Measurements from ENCODE around the gene UNKL. TPM values are rescaled to one million over a fixed set of nuclear protein-coding genes. Genes with fewer than 3 reads are reported as not detected.
A peak's percentile ranks its signal among the peaks of the same experiment; 100 is the strongest.

Gene UNKL
- total and polyA plus RNA-seq, 8 donors = 4.4 to 22.1 (median 10.2) TPM

- intact Hi-C loops (cut with DNase I) = no loop called here
- FAIRE-seq = no peak
- Histone ChIP-seq H3K9me3 (no peaks in the 10 kb centered on the region), H3K4me1 (peaks cover 8 to 16% (median 15%) of the 10 kb centered on the region in 3 donors), H3K27me3 (no peaks in the 10 kb centered on the region), H3K27ac (no peak overlapping the region), H3K36me3 (peaks cover 9 to 62% (median 33%) of the 10 kb centered on the region in 3 donors), H3K4me3 (no peak overlapping the region)
- no peak for TF ChIP-seq CTCF (IDR thresholded peaks at IDR 0.05)
- peak in 1 of 6 donors; percentile 60 for DNase-seq
- 85 to 88% methylated on average over 46 of the region's 46 CpGs for WGBS, 2 donors
- ATAC-seq = no peak
Measured at GRCh38 chr16:1315081-1316032, 99.1 kb downstream of the UNKL start.

- 87 to 89% methylated on average over 28 of the region's 28 CpGs for WGBS, 2 donors
- Histone ChIP-seq H3K9me3 (no peaks in the 10 kb centered on the region), H3K4me3 (no peak overlapping the region), H3K4me1 (peaks cover 8 to 16% (median 15%) of the 10 kb centered on the region in 3 donors), H3K36me3 (peaks cover 4 to 54% (median 31%) of the 10 kb centered on the region in 3 donors), H3K27me3 (no peaks in the 10 kb centered on the region), H3K27ac (no peak overlapping the region)
- ATAC-seq (no peak), DNase-seq (peak in 1 of 6 donors; percentile 62), FAIRE-seq (no peak)
- intact Hi-C loops (cut with DNase I) = no loop called here
- no peak for TF ChIP-seq CTCF (IDR thresholded peaks at IDR 0.05)
Measured at GRCh38 chr16:1314399-1315068, 100.0 kb downstream of the UNKL start.

- Histone ChIP-seq H3K27me3 (no peaks in the 10 kb centered on the region), H3K27ac (no peak overlapping the region), H3K4me1 (peaks cover 8 to 16% (median 15%) of the 10 kb centered on the region in 3 donors), H3K4me3 (no peak overlapping the region), H3K9me3 (no peaks in the 10 kb centered on the region), H3K36me3 (peaks cover 4 to 47% (median 31%) of the 10 kb centered on the region in 3 donors)
- FAIRE-seq = no peak
- 90% methylated on average over 38 of the region's 38 CpGs for WGBS, 2 donors
- no peak for ATAC-seq
- intact Hi-C loops (cut with DNase I) = no loop called here
- peak in 1 of 6 donors; percentile 79 for DNase-seq
- TF ChIP-seq CTCF (IDR thresholded peaks at IDR 0.05) = no peak
Measured at GRCh38 chr16:1313721-1314369, 100.7 kb downstream of the UNKL start.

Other genes with a start within 250 kb of the UNKL start
- under 1 TPM in 1 of 6 donors, not detected in 5; 0.26 TPM for gene TPSG1, start 189.4 kb downstream of the UNKL start, total RNA-seq
- under 1 TPM in 1 of 2 donors, not detected in 1; 0.12 TPM for gene TPSG1, start 189.4 kb downstream of the UNKL start, polyA plus RNA-seq
- gene TPSB2, start 184.5 kb downstream of the UNKL start, total RNA-seq = 1 to 10 TPM in 5 of 6 donors, under 1 TPM in 1; 0.69 to 9.9 (median 4.8) TPM
- 10 to 100 TPM in 1 of 2 donors, 1 to 10 TPM in 1; 2.4 to 12.2 TPM for gene TPSB2, start 184.5 kb downstream of the UNKL start, polyA plus RNA-seq
- 10 to 100 TPM in 1 of 6 donors, 1 to 10 TPM in 5; 1.1 to 17.0 (median 4.9) TPM for gene TPSAB1, start 174.0 kb downstream of the UNKL start, total RNA-seq
- 10 to 100 TPM in 1 of 2 donors, 1 to 10 TPM in 1; 1.3 to 14.5 TPM for gene TPSAB1, start 174.0 kb downstream of the UNKL start, polyA plus RNA-seq
- gene TPSD1, start 158.6 kb downstream of the UNKL start, total RNA-seq = under 1 TPM in 1 of 6 donors, not detected in 5; 0.61 TPM
- under 1 TPM; 0.19 to 0.26 TPM for gene TPSD1, start 158.6 kb downstream of the UNKL start, polyA plus RNA-seq
- gene UBE2I, start 105.1 kb downstream of the UNKL start, total RNA-seq = 10 to 100 TPM; 30.0 to 57.9 (median 36.1) TPM
- 10 to 100 TPM; 35.3 to 42.0 TPM for gene UBE2I, start 105.1 kb downstream of the UNKL start, polyA plus RNA-seq
- 10 to 100 TPM in 3 of 6 donors, 1 to 10 TPM in 3; 2.1 to 13.1 (median 9.4) TPM for gene BAIAP3, start 81.1 kb downstream of the UNKL start, total RNA-seq
- gene BAIAP3, start 81.1 kb downstream of the UNKL start, polyA plus RNA-seq = 100 to 1,000 TPM in 1 of 2 donors, 10 to 100 TPM in 1; 47.4 to 110 TPM
- 10 to 100 TPM; 22.2 to 32.3 (median 29.4) TPM for gene TSR3, start 62.8 kb downstream of the UNKL start, total RNA-seq
- 10 to 100 TPM; 34.1 to 40.9 TPM for gene TSR3, start 62.8 kb downstream of the UNKL start, polyA plus RNA-seq
- gene GNPTG, start 62.8 kb downstream of the UNKL start, total RNA-seq = 10 to 100 TPM; 28.0 to 51.5 (median 36.2) TPM
- 10 to 100 TPM; 58.2 to 75.3 TPM for gene GNPTG, start 62.8 kb downstream of the UNKL start, polyA plus RNA-seq
- 1 to 10 TPM; 2.2 to 4.7 (median 4.3) TPM for gene UQCC4, start 6.0 kb upstream of the UNKL start, total RNA-seq
- gene UQCC4, start 6.0 kb upstream of the UNKL start, polyA plus RNA-seq = 10 to 100 TPM in 1 of 2 donors, 1 to 10 TPM in 1; 8.3 to 14.4 TPM
- under 1 TPM in 2 of 6 donors, not detected in 4; 0.16 to 0.23 TPM for gene PERCC1, start 16.4 kb upstream of the UNKL start, total RNA-seq
- gene PERCC1, start 16.4 kb upstream of the UNKL start, polyA plus RNA-seq = not detected
- 1 to 10 TPM in 3 of 6 donors, under 1 TPM in 3; 0.59 to 3.2 (median 1.2) TPM for gene CCDC154, start 29.9 kb upstream of the UNKL start, total RNA-seq
- gene CCDC154, start 29.9 kb upstream of the UNKL start, polyA plus RNA-seq = 1 to 10 TPM; 7.7 to 7.8 TPM
- 10 to 100 TPM; 31.0 to 56.1 (median 34.3) TPM for gene CLCN7, start 60.3 kb upstream of the UNKL start, total RNA-seq
- 10 to 100 TPM; 41.9 to 91.2 TPM for gene CLCN7, start 60.3 kb upstream of the UNKL start, polyA plus RNA-seq
- not detected for gene PTX4, start 74.2 kb upstream of the UNKL start, total RNA-seq
- not detected for gene PTX4, start 74.2 kb upstream of the UNKL start, polyA plus RNA-seq
- 10 to 100 TPM; 11.7 to 22.9 (median 17.5) TPM for gene TELO2, start 78.7 kb upstream of the UNKL start, total RNA-seq
- gene TELO2, start 78.7 kb upstream of the UNKL start, polyA plus RNA-seq = 10 to 100 TPM; 65.9 to 98.7 TPM
- 1 to 10 TPM; 2.4 to 9.6 (median 4.6) TPM for gene TMEM204, start 119.0 kb upstream of the UNKL start, total RNA-seq
- 1 to 10 TPM; 8.8 to 9.8 TPM for gene TMEM204, start 119.0 kb upstream of the UNKL start, polyA plus RNA-seq
- gene IFT140, start 197.4 kb upstream of the UNKL start, total RNA-seq = 10 to 100 TPM in 5 of 6 donors, 1 to 10 TPM in 1; 7.8 to 20.7 (median 10.4) TPM
- gene IFT140, start 197.4 kb upstream of the UNKL start, polyA plus RNA-seq = 10 to 100 TPM; 18.3 to 24.3 TPM
- gene CRAMP1, start 197.7 kb upstream of the UNKL start, total RNA-seq = 10 to 100 TPM in 1 of 6 donors, 1 to 10 TPM in 5; 4.6 to 13.8 (median 6.7) TPM
- gene CRAMP1, start 197.7 kb upstream of the UNKL start, polyA plus RNA-seq = 10 to 100 TPM in 1 of 2 donors, 1 to 10 TPM in 1; 9.0 to 16.2 TPM

Data from pancreas (tissue), 10 donors.